Thyroid gland (tissue), 4 donors: ENCODE data around the gene CPLX1. TPM values are rescaled to one million over a fixed set of nuclear protein-coding genes. Genes with fewer than 3 reads are reported as not detected.

Experiments used
- DNase-seq, 2 donors: peaks; one replicate each; pipeline ENCODE4 v3.0.0-alpha.2; 2019
- H3K27ac ChIP-seq, 3 donors: fragments of 200-600 bp; sonication (generic); 1 replicate in 2 of 3; 2 replicates in 1 of 3; pipeline ENCODE4 v1.5.1; 2016 to 2019; ENCODE audit warnings: mild to moderate bottlenecking in 1 of 3, moderate library complexity in 1 of 3
- H3K27me3 ChIP-seq: fragments of 200-600 bp; sonication (generic); one replicate; pipeline ENCODE4 v1.5.1; 2019
- H3K36me3 ChIP-seq, 2 donors: fragments of 200-600 bp; sonication (generic); one replicate each; pipeline ENCODE4 v1.5.1; 2016 to 2019
- H3K4me1 ChIP-seq, 2 donors: fragments of 200-600 bp; sonication (generic); one replicate each; pipeline ENCODE4 v1.5.1; 2017 to 2019
- H3K4me3 ChIP-seq, 3 donors: fragments of 200-600 bp; sonication (generic); replicated peaks in 1 of 3; 1 replicate in 2 of 3; 2 replicates in 1 of 3; pipeline ENCODE4 v1.5.1; 2016; ENCODE audit warnings: mild to moderate bottlenecking in 1 of 3
- H3K9me3 ChIP-seq: fragments of 200-600 bp; sonication (generic); one replicate; pipeline ENCODE4 v1.5.1; 2017
- CTCF ChIP-seq, 6 experiments: fragments of 200-600 bp in 3 of 6; fragments of 450-650 bp in 3 of 6; sonication (generic) in 3 of 6; IDR thresholded peaks; one replicate each; pipeline ENCODE4 v1.5.1; 2016 to 2019; ENCODE audit warnings: antibody characterized with exemption in 6 of 6, mild to moderate bottlenecking in 2 of 6, inconsistent platforms in 1 of 6, moderate library complexity in 1 of 6
- POLR2A ChIP-seq, 2 donors: fragments of 450-650 bp; IDR thresholded peaks; one replicate each; pipeline ENCODE4 v1.6.1; 2017; ENCODE audit warnings: antibody characterized with exemption in 2 of 2, mild to moderate bottlenecking in 2 of 2, moderate library complexity in 1 of 2
- WGBS, 2 donors: methylation state at CpG; one replicate each; pipeline ENCODE4 v1.1.5; 2017; 5-methylcytosine and 5-hydroxymethylcytosine counted together
- intact Hi-C: fragments of 100-400 bp; cut with DNase I; formaldehyde crosslinking; loops from one replicate; pipeline ENCODE4 v1.15.1; 2023
- total RNA-seq, 4 donors: library from RNA; depleted of rRNA; stranded (reverse); fragments of >200 nt; gene quantifications; one replicate each; pipeline ENCODE4 v1.2.3, GENCODE V29; 2016

The CPLX1 gene
- total RNA-seq, 4 donors from 2014 or later, result 0.75 to 3.2 (median 1.4) TPM; not detected in 1

- intact Hi-C loops, result no loop called here
- TF ChIP-seq POLR2A (IDR thresholded peaks at IDR 0.05), result no peak
- no peak for TF ChIP-seq CTCF (IDR thresholded peaks at IDR 0.05)
- WGBS, 2 donors, result 52 to 77% methylated on average over 2 to 3 of the region's 3 CpGs
- no peak overlapping the region for H3K4me3 ChIP-seq
- H3K27me3 ChIP-seq, result no peaks in the 10 kb centered on the region
- H3K4me1 ChIP-seq, result peaks cover 5 to 11% of the 10 kb centered on the region in 2 donors
- DNase-seq, result no peak
- no peak overlapping the region for H3K27ac ChIP-seq
- H3K36me3 ChIP-seq, result no peaks in the 10 kb centered on the region
- no peaks in the 10 kb centered on the region for H3K9me3 ChIP-seq
Measured at GRCh38 chr4:831483-831805, 5.5 kb upstream of the CPLX1 start.

GRCh38 chr4:830601-831482 lies 4.9 kb upstream of the CPLX1 start:
- no peaks in the 10 kb centered on the region for H3K27me3 ChIP-seq
- TF ChIP-seq CTCF (IDR thresholded peaks at IDR 0.05), result no peak
- TF ChIP-seq POLR2A (IDR thresholded peaks at IDR 0.05), result no peak
- 71% methylated on average over 14 to 16 of the region's 23 CpGs for WGBS, 2 donors
- DNase-seq, result no peak
- H3K36me3 ChIP-seq, result no peaks in the 10 kb centered on the region
- intact Hi-C loops, result no loop called here
- H3K4me1 ChIP-seq, result peaks cover 6 to 11% of the 10 kb centered on the region in 2 donors
- no peaks in the 10 kb centered on the region for H3K9me3 ChIP-seq
- H3K4me3 ChIP-seq, result no peak overlapping the region
- no peak overlapping the region for H3K27ac ChIP-seq

GRCh38 chr4:829761-830600 lies 4.1 kb upstream of the CPLX1 start:
- 60 to 81% methylated on average over 8 to 12 of the region's 26 CpGs for WGBS, 2 donors
- Histone ChIP-seq H3K4me1 (peaks cover 9 to 20% of the 10 kb centered on the region in 2 donors), H3K9me3 (no peaks in the 10 kb centered on the region), H3K27ac (no peak overlapping the region), H3K4me3 (no peak overlapping the region), H3K36me3 (no peaks in the 10 kb centered on the region), H3K27me3 (peaks cover 4% of the 10 kb centered on the region)
- DNase-seq, result no peak
- intact Hi-C loops, result no loop called here
- TF ChIP-seq CTCF (IDR thresholded peaks at IDR 0.05) (no peak), POLR2A (IDR thresholded peaks at IDR 0.05) (no peak)

GRCh38 chr4:829291-829690 lies 3.4 kb upstream of the CPLX1 start:
- peaks cover 10 to 21% of the 10 kb centered on the region in 2 donors for H3K4me1 ChIP-seq
- TF ChIP-seq POLR2A (IDR thresholded peaks at IDR 0.05), result no peak
- no peak for TF ChIP-seq CTCF (IDR thresholded peaks at IDR 0.05)
- H3K4me3 ChIP-seq, result no peak overlapping the region
- H3K9me3 ChIP-seq, result no peaks in the 10 kb centered on the region
- H3K36me3 ChIP-seq, result no peaks in the 10 kb centered on the region
- H3K27ac ChIP-seq, result no peak overlapping the region
- DNase-seq, result no peak
- 89 to 91% methylated on average over 3 to 5 of the region's 6 CpGs for WGBS, 2 donors
- peaks cover 11% of the 10 kb centered on the region for H3K27me3 ChIP-seq
- intact Hi-C loops, result no loop called here
